Activated CD8-positive, alpha-beta T cell treated with anti-CD3 and anti-CD28 coated beads for 36 hours (primary cell): ENCODE data around the gene COL13A1. TPM values are rescaled to one million over a fixed set of nuclear protein-coding genes. Genes with fewer than 3 reads are reported as not detected.

Experiments
- ATAC-seq: fragments of 200-7000 bp; cut with Tn5 transposase; one replicate; pipeline ENCODE4 v1.10.0; 2021; ENCODE audit warnings: mild to moderate bottlenecking, moderate library complexity
- CTCF ChIA-PET: fragments of 350-600 bp; sonication (Branson Sonifier 250); formaldehyde crosslinking; loops from one replicate; lab custom pipeline; 2021; ENCODE audit warnings: antibody characterized with exemption; lab: Charles Lee
- POLR2A ChIA-PET: fragments of 350-600 bp; sonication (Branson Sonifier 250); formaldehyde crosslinking; loops from one replicate; lab custom pipeline; 2021; ENCODE audit warnings: antibody characterized with exemption; lab: Charles Lee
- DNase-seq: peaks from one replicate; pipeline ENCODE4 v3.0.0-alpha.2; 2020
- H3K27ac Mint-ChIP-seq: one replicate; pipeline ENCODE4 v1.8.0; 2021; ENCODE audit warnings: mild to moderate bottlenecking, mixed read lengths
- H3K27me3 Mint-ChIP-seq: one replicate; pipeline ENCODE4 v1.8.0; 2021; ENCODE audit warnings: mixed read lengths
- H3K36me3 Mint-ChIP-seq: one replicate; pipeline ENCODE4 v1.8.0; 2021; ENCODE audit warnings: low read depth, mixed read lengths
- H3K4me1 Mint-ChIP-seq: one replicate; pipeline ENCODE4 v1.8.0; 2021; ENCODE audit warnings: low read depth, mixed read lengths
- H3K4me3 Mint-ChIP-seq: one replicate; pipeline ENCODE4 v1.8.0; 2021; ENCODE audit warnings: mild to moderate bottlenecking, moderate library complexity, mixed read lengths
- H3K9me3 Mint-ChIP-seq: one replicate; pipeline ENCODE4 v1.8.0; 2021; ENCODE audit warnings: mixed read lengths
- intact Hi-C: fragments of 100-400 bp; cut with micrococcal nuclease; formaldehyde crosslinking; loops from one replicate; pipeline ENCODE4 v1.10.0; 2022
- total RNA-seq, 2 experiments: library from RNA; stranded (reverse); gene quantifications; one replicate each; pipeline ENCODE4 v1.2.3, GENCODE V29; 2021
- TF ChIP-seq, protein P1 (sequence below): fragments of 200-600 bp; IDR thresholded peaks from one replicate; pipeline ENCODE4 v1.8.0; 2022; ENCODE audit warnings: antibody characterized with exemption, mild to moderate bottlenecking

COL13A1 gene
- total RNA-seq, 2 experiments from 2014 or later: not detected

GRCh38 chr10:69972981-69973397 lies 171.3 kb downstream of the COL13A1 start:
- no peak for DNase-seq
- Mint-ChIP-seq H3K36me3 (no peaks in the 10 kb centered on the region), H3K9me3 (peaks cover 3% of the 10 kb centered on the region), H3K4me1 (peaks cover 3% of the 10 kb centered on the region), H3K4me3 (no peak overlapping the region), H3K27me3 (peaks cover 20% of the 10 kb centered on the region), H3K27ac (no peak overlapping the region)
- intact Hi-C loops: no loop called here
- ChIA-PET POLR2A (no interaction called here), CTCF (interaction anchor here (2.8 kb wide), 1 partner anchor 15 kb away, joined by 13 read pairs; no protein-coding TSS in a partner anchor)
- no peak for ATAC-seq
- TF ChIP-seq, protein P1, sequence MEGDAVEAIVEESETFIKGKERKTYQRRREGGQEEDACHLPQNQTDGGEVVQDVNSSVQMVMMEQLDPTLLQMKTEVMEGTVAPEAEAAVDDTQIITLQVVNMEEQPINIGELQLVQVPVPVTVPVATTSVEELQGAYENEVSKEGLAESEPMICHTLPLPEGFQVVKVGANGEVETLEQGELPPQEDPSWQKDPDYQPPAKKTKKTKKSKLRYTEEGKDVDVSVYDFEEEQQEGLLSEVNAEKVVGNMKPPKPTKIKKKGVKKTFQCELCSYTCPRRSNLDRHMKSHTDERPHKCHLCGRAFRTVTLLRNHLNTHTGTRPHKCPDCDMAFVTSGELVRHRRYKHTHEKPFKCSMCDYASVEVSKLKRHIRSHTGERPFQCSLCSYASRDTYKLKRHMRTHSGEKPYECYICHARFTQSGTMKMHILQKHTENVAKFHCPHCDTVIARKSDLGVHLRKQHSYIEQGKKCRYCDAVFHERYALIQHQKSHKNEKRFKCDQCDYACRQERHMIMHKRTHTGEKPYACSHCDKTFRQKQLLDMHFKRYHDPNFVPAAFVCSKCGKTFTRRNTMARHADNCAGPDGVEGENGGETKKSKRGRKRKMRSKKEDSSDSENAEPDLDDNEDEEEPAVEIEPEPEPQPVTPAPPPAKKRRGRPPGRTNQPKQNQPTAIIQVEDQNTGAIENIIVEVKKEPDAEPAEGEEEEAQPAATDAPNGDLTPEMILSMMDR: no peak

- ChIA-PET CTCF (interaction anchor here (0.9 to 2.8 kb wide), 2 partner anchors 15 to 59 kb away, joined by 3 to 13 read pairs; no protein-coding TSS in a partner anchor), POLR2A (no interaction called here)
- Mint-ChIP-seq H3K4me1 (peaks cover 3% of the 10 kb centered on the region), H3K27me3 (peaks cover 22% of the 10 kb centered on the region), H3K4me3 (no peak overlapping the region), H3K27ac (no peak overlapping the region), H3K36me3 (no peaks in the 10 kb centered on the region), H3K9me3 (peaks cover 3% of the 10 kb centered on the region)
- ATAC-seq (no peak), DNase-seq (no peak)
- intact Hi-C loops: no loop called here
- TF ChIP-seq, protein P1: no peak
Observed at GRCh38 chr10:69973678-69974077, 172.0 kb downstream of the COL13A1 start.

- H3K4me3 Mint-ChIP-seq: no peak overlapping the region
- intact Hi-C loops: no loop called here
- H3K9me3 Mint-ChIP-seq: peaks cover 4% of the 10 kb centered on the region
- POLR2A ChIA-PET: no interaction called here
- H3K27me3 Mint-ChIP-seq: peaks cover 25% of the 10 kb centered on the region
- TF ChIP-seq, protein P1: no peak
- CTCF ChIA-PET: interaction anchor here (0.9 to 1.8 kb wide), 3 partner anchors 16 to 60 kb away, joined by 3 to 6 read pairs (median 3); no protein-coding TSS in a partner anchor
- ATAC-seq: no peak
- no peaks in the 10 kb centered on the region for H3K36me3 Mint-ChIP-seq
- no peak for DNase-seq
- H3K27ac Mint-ChIP-seq: no peak overlapping the region
- peaks cover 3% of the 10 kb centered on the region for H3K4me1 Mint-ChIP-seq
Observed at GRCh38 chr10:69974551-69975155, 172.9 kb downstream of the COL13A1 start.

DNA sequence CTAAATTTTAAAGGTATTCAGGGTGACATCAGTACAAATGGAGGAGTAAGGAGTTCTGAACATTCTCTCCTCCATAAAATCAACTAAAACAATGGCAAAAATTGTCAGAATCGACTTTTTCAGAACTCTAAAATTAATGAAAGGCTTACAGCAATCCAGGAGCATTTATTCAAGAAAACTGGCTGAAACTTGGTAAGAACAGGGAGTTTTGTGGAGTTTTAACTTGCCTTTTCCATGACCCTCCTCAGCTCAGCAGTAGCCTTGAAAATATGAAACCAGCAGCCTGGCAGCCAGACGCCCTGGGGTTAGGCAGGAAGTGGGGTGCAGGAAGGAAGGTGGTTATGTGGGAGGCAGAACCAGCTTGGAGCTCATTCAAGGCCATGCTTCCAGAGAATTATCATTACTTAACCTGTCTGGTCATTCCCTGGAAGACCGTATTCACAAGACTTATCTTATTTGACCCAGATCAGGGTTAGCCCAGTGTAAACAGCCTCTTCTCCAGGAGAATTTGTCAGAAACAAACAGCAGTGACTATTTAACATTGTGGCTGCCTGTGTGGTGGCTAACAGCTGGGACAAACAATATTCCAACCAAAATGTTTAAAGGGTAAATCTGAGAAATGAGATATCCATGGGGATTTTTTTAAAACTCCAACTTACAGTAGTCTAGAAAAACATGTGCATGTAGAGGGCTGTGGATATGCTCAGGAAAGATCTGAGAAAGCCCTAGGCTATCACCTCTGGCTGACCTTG lies 175.3 kb downstream of the COL13A1 start:
- no peak for ATAC-seq
- CTCF ChIA-PET: interaction anchor here (1.2 to 1.3 kb wide), 2 partner anchors 18 to 139 kb away, joined by 3 read pairs; no protein-coding TSS in a partner anchor
- H3K27me3 Mint-ChIP-seq: peaks cover 24% of the 10 kb centered on the region
- POLR2A ChIA-PET: no interaction called here
- no peak overlapping the region for H3K4me3 Mint-ChIP-seq
- no peak for DNase-seq
- TF ChIP-seq, protein P1: no peak
- peaks cover 21% of the 10 kb centered on the region for H3K9me3 Mint-ChIP-seq
- intact Hi-C loops: no loop called here
- peaks cover 3% of the 10 kb centered on the region for H3K4me1 Mint-ChIP-seq
- no peaks in the 10 kb centered on the region for H3K36me3 Mint-ChIP-seq
- no peak overlapping the region for H3K27ac Mint-ChIP-seq

GRCh38 chr10:69979174-69979573 lies 177.5 kb downstream of the COL13A1 start:
- DNase-seq (no peak), ATAC-seq (no peak)
- H3K27ac Mint-ChIP-seq: no peak overlapping the region
- H3K9me3 Mint-ChIP-seq: peaks cover 21% of the 10 kb centered on the region
- H3K4me3 Mint-ChIP-seq: no peak overlapping the region
- intact Hi-C loops: no loop called here
- POLR2A ChIA-PET: no interaction called here
- H3K36me3 Mint-ChIP-seq: no peaks in the 10 kb centered on the region
- CTCF ChIA-PET: interaction anchor here (1.4 kb wide), 1 partner anchor 137 kb away, joined by 3 read pairs; no protein-coding TSS in a partner anchor
- TF ChIP-seq, protein P1: no peak
- H3K27me3 Mint-ChIP-seq: peaks cover 23% of the 10 kb centered on the region
- peaks cover 3% of the 10 kb centered on the region for H3K4me1 Mint-ChIP-seq
